SKM-1 treated with dmso at 0.1 percent for 144 hours (cell line): Measurements from ENCODE around the gene PRODH.
"Not testable (repeated sequence)": the region's sequence is repeated elsewhere in the genome, so short reads cannot be mapped to it uniquely, and the experiment has no call there.

Source experiments
- DNase-seq: peaks from one replicate; lab custom pipeline; 2025; ENCODE audit not compliant: unreplicated experiment; lab: John Stamatoyannopoulos, UW

Gene PRODH

DNA sequence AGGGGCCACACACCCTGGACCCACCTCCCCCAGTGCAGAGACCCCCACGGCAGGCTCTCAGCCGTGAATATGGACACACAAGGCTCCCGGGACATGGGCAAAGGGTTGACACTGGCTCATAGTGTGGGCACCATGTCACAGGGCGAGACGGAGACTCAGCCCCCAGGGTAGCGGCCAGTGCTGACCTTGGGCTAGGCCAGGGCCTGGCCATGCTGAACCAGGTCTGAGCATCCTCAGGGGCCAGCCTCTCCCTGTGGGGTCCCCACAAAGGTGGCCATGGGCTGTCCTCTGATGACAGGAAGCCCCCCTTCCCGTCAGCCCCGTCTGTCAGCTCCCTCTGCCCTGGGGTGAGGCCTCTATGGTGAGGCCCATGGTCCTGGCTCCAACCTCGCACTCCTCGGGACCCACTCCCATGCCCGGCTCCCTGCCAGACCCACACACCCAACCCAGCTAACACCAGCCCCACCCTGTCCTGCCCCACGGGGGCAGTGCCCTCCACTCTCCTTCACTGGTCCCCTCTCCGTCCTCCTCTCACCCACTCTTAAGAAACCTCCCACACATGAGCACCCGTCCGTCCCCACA, 19.0 kb upstream of the PRODH start:
- no peak for DNase-seq

DNA sequence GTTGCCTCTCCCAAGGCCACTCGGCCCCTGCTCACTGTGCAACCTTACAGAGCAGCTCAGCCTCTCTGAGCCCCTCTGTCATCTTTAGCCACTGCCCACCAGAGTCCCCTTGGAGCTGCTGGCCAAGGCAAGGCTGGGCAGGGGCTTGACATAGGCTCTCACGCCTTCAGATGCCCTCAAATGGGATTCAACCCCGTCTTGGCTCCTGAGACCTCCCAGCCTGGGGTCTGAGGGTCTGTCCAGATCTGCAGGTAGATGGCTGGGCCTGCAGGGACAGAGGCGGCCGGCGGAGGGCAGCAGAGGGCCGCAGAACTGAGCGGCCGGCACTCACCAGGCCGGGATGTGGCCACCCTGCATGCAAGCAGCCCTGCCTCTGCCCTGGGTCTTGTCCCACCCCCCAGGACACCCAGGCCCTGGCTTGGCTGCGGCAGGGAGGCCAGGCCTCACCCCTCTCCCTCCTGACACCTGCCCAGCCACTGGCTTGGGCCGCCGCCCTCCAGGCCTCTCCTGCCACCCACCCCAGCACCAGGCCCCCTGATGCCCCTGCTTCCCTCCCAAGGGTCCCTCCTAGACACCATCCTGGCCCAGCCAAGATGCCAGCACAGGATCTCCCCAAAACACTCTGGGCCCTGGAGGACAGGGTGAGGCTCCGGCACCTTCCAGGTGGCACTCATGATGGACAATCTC, 18.4 kb upstream of the PRODH start:
- peak; percentile 17 for DNase-seq

DNA sequence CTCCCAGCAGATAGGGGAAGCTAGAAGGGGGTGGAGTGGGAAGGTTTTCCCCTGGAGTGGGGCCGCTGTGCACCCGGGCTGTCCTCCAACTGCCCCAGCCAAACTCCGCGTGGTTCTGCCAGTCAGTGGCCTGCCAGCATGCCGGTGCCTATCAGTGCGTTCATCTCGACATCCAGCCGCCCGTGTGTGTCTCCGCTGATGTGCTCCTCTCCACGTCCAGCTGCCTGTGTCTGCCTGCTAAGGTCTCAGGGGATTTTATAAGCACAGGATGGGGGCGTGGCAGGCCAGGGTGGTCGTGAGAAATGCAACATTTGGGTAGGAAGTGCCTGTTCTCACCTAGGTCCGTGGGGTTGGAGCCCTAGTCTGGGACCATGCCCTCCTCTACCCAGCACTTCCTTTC, 17.0 kb upstream of the PRODH start:
- not testable (repeated sequence) for DNase-seq

DNA sequence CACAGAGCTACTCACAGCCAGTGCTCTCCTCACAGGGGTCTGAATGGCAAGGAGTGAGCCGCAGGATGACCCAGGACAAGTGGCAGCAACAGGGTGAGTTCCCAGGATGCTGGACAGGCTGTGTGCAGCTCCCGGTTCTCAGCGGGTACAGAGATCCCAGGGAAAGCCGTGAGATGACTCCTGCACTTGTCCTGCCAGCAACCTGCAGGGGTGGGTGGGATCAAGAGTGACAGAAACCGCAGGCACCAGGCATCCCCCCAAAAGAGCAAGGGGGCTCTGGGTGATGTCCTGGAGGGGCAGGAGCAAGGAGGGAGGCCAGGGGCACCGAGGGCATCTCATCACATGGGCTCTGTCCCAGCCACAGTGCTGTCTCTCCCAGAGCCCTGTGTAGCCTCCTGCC, 15.9 kb upstream of the PRODH start:
- DNase-seq = no peak

DNA sequence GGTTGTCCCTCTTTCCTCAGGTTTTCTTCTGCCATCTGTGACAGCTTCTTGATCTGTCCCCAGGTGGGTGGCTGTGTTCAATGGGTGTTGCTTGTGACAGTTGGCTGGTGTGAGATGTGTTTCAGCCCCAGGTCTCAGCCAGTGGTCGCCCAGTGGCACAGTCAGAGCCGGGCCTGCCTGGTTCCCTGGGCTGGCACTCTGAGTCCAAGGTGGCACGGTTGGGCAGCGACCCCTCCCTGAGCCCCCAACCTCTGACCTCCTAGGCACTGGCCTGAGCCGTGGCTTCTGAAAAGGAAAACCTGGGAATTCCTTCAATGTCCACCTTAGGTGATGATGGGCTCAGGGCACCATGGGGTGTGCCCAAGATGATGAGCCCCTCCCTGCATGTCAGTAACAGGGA, 14.0 kb upstream of the PRODH start:
- no peak for DNase-seq

DNA sequence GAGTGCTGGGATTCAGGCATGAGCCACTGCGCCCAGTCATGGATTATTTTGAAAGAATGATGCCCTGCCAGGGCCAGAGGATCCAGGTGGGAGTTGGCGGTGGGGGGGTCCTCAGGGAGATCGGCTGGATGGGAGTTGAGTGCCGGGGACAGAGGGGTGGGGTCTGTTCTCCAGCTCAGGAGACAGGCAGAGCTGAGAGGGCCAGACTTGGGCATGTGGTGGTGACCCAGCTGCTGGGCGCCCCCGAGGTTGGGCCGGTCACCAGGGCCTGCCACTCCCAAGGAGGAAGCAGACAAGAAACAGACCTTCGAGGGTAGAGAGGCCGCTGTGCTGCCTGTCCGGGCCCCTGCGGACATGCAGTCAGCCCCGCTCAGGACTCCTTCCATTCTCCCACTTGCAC, 11.8 kb upstream of the PRODH start:
- DNase-seq = no peak

DNA sequence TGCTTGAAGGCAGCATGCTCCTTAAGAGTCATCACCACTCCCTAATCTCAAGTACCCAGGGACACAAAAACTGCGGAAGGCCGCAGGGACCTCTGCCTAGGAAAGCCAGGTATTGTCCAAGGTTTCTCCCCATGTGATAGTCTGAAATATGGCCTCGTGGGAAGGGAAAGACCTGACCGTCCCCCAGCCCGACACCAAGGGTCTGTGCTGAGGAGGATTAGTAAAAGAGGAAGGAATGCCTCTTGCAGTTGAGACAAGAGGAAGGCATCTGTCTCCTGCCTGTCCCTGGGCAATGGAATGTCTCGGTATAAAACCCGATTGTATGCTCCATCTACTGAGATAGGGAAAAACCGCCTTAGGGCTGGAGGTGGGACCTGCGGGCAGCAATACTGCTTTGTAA, 11.0 kb upstream of the PRODH start:
- DNase-seq = not testable (repeated sequence)

DNA sequence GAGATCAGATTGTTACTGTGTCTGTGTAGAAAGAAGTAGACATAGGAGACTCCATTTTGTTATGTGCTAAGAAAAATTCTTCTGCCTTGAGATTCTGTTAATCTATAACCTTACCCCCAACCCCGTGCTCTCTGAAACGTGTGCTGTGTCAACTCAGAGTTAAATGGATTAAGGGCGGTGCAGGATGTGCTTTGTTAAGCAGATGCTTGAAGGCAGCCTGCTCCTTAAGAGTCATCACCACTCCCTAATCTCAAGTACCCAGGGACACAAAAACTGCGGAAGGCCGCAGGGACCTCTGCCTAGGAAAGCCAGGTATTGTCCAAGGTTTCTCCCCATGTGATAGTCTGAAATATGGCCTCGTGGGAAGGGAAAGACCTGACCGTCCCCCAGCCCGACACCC, 2.6 kb upstream of the PRODH start:
- DNase-seq = not testable (repeated sequence)

DNA sequence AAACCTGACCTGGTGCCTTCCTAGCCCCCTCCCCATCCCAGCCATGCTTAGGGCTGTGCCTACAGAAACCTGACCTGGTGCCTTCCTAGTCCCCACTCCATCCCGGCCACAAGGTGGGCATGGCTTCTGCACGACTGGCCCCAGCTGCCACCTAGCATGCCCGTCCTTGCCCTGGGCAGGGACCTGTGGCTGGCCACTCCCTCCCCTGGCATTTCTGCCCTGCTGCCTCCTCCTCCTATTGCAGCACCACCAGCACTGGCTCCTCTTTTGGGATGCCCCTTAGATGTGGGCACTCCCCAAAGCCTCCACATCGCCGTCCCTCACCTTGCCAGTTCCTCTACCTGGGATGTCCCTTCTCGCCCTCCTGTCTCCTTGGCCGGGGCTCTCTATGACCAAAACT, 1.4 kb downstream of the PRODH start:
- not testable (repeated sequence) for DNase-seq

DNA sequence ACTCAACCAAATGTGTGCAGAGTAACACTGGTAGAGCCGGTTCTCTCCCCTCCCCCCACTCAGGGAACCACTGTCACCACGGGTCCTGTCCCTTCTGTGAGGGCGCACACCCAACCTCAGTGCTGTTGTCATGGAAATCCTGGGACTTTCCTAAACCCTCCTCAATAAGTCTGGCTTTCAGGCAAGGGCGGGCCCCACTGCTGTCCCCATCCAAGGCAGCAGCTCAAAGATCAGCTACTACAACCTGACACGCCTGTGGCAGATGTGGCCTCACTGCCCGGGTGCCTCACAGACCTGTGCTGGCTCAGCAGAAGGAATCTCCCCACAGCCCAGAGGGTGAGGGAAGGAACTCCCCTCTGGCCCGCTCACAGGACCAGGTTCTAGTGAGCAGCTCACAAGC, 2.2 kb downstream of the PRODH start:
- DNase-seq = no peak

DNA sequence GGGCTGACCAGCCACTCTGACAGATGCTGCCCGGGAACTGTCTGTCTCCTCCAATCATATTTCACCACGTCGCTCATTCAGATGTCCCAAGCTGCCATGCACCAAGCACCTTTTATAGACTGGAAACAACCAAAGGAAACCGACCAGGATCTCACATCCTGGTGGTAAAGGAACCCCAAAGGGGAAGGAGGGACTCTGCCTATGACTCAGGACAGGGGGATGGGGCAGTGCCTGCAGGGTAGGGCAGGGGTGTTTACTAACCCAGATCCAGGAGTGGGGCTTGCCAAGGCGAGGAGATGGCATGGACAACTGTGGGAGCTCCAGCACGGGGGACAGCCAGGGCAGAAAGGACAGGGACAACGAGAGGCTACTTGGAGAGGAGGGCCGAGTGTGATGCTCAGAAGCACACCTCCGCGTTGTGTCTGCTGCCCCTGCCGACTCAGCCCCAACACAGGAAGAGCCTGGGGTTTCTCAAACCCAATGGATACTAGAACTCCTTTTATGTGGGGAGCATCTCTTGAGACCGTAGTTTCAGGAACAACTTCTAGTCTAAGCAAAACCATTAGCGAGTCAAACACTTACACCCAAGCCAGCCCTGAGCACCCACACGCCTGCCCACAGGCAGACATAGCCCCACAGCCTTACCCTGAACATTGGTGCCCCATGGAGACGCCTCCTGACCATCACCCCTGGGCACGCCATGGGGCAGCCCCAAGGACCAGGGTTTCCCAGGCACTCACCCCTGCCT, 4.0 kb downstream of the PRODH start:
- no peak for DNase-seq

DNA sequence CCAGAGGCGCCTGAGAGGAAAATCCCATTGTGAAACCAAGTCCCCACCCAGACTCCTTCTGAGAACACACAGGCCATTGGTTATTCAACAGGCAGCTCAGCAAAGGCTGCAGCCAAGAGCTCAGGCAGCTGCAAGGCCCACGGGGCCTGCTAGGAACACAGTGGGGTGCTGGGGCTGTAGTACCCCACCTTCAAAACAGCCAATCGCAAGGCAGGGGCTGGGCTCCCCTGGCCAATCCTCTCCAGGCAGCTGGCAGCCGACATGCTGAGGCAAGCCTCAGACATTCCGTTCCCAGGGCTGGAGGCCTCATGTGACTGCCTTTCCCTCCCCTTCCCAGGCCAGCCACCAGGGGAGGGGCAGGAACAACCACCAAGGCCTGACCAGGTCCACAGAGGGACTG, 6.6 kb downstream of the PRODH start:
- DNase-seq = no peak

DNA sequence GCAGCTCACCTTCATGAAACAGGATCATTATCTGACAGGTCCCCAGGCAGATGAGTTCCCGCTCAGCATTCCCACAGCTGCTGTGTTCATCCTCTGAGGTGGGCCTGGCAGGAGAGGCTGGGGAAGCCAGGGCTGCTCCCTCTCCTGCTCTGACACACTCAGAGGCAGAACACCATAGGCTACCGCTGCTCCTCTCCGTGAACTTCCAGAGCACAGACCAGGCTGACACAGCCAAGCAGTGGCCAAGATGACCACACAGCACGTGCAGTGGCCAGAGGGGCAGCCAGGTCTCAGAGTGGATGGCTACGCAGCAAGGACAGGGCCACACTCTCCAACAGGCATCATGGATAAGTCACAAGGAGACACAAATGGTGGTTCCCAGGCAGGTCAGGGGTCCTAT, 8.5 kb downstream of the PRODH start:
- DNase-seq = no peak

DNA sequence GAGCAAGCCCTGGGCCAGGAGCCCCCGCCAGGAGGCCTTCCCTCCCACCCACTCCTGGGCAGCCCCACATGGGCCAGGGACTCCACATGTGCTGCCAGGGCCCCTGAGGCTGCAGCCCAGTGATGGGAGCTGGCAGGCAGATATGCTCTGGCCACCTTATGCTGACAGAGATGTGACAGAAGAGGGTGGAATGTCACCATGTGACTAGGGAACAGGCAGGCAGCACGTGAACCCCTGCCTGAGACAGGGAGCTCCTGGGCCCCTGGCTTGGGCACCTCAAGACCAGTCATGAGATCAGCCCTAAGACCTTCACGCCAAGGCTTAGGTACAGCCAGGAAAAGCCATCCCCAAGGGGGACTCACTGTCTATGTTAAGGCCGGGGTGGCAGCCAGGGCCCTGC, 9.1 kb downstream of the PRODH start:
- no peak for DNase-seq

DNA sequence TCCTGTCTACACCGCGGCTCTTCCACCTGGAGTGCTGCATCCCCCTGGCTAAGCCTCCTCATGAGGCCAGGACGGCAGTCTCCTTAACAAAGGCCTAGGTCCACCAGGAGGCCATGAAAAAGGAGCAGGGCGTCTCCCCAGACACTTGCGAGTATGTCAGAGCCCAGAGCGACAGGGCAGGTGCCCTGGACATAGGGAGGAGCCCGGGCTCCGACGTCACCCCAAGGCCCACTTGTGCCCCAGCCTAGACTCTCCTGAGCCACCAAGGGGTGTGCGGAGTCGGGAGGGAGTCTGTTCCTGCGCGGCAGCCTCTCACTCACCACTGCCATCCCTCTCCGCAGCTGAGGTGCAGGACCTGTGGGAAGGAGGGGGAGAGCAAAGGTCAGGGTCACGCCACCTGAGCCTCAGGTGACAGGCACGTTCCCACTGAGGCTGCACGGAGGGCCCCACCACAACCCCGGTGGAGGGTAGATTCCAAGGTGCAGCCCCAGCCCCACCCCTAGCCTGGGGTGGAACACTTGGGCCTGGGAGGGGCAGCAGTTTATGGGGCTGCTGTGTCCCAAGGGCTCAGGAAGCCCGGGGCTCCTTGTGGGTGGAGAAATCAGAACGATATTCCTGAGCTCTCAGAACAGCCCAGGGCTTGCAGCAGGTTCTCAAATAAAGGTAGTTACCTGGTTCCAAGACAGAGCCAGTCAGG, 10.6 kb downstream of the PRODH start:
- no peak for DNase-seq

DNA sequence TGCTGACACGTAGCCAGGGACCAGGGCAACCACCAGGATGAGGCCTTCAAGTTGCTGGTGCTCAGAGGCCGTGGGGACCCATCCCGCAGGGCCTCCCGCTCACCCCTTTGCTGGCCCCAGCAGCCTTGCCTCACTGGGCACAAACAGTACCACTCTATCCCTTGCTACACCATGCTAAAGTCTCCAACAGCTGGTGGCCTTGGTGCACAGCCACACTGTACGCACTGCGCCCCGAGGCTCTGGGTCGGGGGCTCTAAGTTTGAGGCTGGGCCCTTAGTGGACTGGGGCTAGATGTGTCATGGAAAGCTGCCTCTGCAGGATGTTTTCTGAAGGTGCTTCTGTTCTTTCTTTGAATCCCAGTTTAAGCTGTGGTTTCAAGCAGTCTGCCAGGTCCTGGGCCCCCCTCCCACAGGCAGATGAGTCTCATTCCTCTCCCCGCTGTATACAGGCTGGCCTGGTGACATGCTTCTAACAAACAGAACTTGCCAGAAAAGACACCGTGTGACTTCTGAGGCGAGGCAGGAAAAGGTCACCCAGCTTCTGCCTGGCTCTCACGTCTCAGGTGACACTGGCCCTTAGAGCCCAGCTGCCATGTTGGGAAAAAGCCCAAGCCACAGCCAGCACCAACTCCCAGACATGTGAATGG, 15.7 kb downstream of the PRODH start:
- not testable (repeated sequence) for DNase-seq

DNA sequence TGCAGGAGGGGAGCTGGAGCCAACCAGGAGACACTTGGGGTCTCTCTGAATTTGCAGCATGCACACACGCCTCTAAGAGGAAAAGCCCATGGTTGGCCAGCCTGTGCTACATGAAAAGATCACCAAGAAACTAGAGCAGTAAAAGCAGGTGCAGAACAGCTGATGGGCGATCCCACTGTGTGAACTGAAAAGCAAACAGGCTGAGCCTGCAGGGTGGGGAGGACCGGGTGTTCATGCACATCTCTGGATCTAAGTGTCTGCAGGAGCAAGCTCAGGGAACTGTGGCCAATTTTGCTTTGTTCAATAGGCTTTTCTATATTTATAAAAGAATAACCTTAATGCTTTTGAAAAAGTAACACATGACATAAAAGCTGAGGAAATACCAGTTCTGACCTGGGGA, 18.3 kb downstream of the PRODH start:
- not testable (repeated sequence) for DNase-seq

DNA sequence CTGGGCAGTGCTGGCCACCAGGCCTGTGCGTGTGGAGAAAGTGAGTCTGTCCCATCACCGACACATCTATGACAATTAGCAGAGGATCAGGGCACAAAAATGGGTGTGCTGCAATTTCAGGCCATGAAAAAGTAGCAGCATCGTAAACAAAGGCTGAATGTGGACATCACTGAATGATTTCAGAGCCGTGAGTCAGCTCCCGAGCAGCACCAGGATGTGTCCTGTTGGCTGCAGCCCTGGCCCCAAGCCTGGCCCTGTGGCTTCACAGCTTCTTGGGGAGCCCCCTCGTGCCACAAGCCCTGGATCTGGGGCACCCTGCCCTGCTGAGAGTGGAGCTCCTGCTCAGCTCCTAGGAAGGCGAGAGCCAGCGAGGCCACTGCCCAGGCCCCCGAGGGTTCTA, 20.5 kb downstream of the PRODH start:
- DNase-seq = not testable (repeated sequence)

DNA sequence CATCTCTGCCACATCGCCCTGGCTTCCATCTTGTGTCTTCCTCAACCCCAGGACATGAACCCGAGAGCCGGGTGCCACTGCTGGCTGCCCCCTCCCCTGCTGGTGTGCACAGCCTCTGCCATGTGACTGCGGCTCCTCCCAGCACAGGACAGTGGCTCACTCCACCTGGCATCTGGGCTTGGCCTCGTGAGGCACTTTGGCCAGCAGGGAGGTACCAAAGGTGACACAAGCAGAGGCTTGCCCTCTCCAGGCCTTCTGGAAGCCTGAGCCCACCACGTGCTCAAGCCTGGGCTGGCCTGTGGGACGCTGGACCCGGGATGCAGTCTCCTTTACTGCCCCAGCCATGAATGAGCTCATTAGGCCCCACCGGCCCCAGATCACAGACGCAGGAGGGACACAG, 21.5 kb downstream of the PRODH start:
- not testable (repeated sequence) for DNase-seq

DNA sequence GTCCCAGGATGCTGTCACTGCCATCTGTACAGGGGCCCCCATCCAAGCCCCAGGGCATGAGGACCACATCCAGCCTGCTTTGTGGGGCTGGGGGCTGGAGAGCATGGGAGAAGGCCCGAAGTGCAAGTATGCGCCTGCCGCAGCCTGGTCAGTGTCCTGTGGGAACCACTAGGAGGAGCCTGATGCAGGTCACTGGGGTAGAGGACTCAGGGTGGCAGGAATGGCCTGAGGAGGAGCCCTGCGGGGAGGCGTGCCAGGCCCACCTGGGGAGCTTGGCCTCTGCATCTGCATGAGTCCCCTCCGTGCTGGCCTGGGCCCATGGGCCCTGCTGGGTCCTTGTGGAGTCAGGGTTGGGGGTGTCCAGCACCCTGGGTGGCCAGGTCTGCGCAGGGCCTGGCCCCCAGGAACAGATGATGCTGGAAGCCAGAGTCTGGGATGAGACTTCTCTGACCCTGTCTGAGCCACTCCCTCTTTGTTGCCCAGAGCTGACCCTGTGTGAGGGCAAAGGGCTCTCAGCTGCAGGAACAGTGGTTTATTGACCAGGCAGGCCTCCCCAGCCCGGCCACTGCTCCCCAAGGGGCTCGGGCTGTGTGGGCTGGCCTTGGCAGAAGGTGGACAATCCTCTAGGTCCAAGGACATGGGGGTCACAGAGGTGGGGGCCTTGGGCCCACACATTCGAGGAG, 23.7 kb downstream of the PRODH start:
- DNase-seq = not testable (repeated sequence)

DNA sequence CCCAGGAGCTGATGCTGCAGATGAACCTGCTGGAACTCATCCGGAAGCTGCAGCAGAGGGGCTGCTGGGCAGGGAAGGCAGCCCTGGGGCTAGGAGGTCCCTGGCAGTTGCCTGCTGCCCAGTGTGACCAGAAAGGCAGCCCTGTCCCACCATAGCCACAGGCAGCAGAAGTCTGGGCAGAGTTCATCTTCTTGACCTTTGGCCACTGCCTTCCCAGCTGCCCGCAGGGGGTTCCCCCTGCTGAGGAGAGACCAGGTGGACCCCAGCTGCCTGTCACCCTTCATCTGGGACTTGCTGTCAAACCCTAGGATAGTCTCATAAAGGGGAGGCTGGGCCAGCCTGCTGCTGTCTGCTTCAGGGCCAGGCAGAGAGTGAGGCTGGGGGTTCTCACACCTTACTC, 24.6 kb downstream of the PRODH start:
- not testable (repeated sequence) for DNase-seq
